ENCODE measurements around the gene SPRR2A.

GRCh38 chr1:153095764-153096163, 38.5 kb upstream of the SPRR2A start:
- TF ChIP-seq, protein P1, sequence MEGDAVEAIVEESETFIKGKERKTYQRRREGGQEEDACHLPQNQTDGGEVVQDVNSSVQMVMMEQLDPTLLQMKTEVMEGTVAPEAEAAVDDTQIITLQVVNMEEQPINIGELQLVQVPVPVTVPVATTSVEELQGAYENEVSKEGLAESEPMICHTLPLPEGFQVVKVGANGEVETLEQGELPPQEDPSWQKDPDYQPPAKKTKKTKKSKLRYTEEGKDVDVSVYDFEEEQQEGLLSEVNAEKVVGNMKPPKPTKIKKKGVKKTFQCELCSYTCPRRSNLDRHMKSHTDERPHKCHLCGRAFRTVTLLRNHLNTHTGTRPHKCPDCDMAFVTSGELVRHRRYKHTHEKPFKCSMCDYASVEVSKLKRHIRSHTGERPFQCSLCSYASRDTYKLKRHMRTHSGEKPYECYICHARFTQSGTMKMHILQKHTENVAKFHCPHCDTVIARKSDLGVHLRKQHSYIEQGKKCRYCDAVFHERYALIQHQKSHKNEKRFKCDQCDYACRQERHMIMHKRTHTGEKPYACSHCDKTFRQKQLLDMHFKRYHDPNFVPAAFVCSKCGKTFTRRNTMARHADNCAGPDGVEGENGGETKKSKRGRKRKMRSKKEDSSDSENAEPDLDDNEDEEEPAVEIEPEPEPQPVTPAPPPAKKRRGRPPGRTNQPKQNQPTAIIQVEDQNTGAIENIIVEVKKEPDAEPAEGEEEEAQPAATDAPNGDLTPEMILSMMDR (IDR thresholded peaks at IDR 0.05; ENCODE audit: low read depth, low read length): no peak
- TF ChIP-seq EZH2phosphoT487 (IDR thresholded peaks at IDR 0.05; ENCODE audit: low read depth): no peak

Data from OCI-LY3 (cell line).